K562 (cell line): ENCODE measurements around the gene LTBP1. TPM values are rescaled to one million over a fixed set of nuclear protein-coding genes. Genes with fewer than 3 reads are reported as not detected.

Source experiments
- ATAC-seq: fragments of 200-7000 bp; cut with Tn5 transposase; 3 replicates; pipeline ENCODE4 v1.9.1; 2020; ENCODE audit warnings: moderate library complexity
- BruUV-seq: library from RNA; stranded (reverse); fragments of 400-500 nt; replicated peaks from 2 replicates; lab custom pipeline; 2021; lab: Mats Ljungman, UMichigan
- CTCF ChIA-PET: fragments of 300-600 bp; formaldehyde crosslinking; extraction: SDS; loops from one replicate; lab custom pipeline; 2021; ENCODE audit warnings: low intra/inter-chr PET ratio; lab: Yijun Ruan, JAX
- POLR2A ChIA-PET: fragments of 300-600, 350-650 bp; sonication (Branson Sonifier 250); formaldehyde crosslinking; extraction: SDS; loops from one replicate; lab custom pipeline; 2021; ENCODE audit warnings: antibody characterized with exemption, inconsistent platforms; lab: Yijun Ruan, JAX
- DNase-seq, 4 experiments: peaks; one replicate each; pipeline versions ENCODE4 v3.0.0 to v3.0.0-alpha.2; 2011 to 2018; ENCODE audit warnings: low spot score in 3 of 4, mixed read lengths in 3 of 4; ENCODE audit errors: extremely low read depth in 1 of 4
- FAIRE-seq: peaks from 2 replicates; lab custom pipeline; 2011; peaks lifted over from hg19 to GRCh38; lab: Jason Lieb, UNC
- H2AFZ ChIP-seq: 2 replicates; pipeline ENCODE4 v1.6.0; 2011; ENCODE audit warnings: low read depth, low read length, control low read depth, inconsistent platforms
- H3K27ac ChIP-seq: fragments of 200-600 bp; 3 replicates; pipeline ENCODE4 v1.8.0; 2011; ENCODE audit warnings: low read depth, mild to moderate bottlenecking, control low read depth, inconsistent platforms, low read length, moderate library complexity, mixed read lengths; ENCODE audit errors: extremely low read depth
- H3K27me3 ChIP-seq, 2 experiments: fragments of 300-600 bp in 1 of 2; 2 replicates in 1 of 2; 3 replicates in 1 of 2; pipeline versions ENCODE4 v1.6.0 to v1.8.0; 2011; ENCODE audit warnings: inconsistent platforms in 2 of 2, low read length in 2 of 2, mild to moderate bottlenecking in 1 of 2, mixed read lengths in 1 of 2, moderate library complexity in 1 of 2; ENCODE audit not compliant: control insufficient read depth in 2 of 2, insufficient read depth in 2 of 2
- H3K36me3 ChIP-seq: fragments of 300-600 bp; 3 replicates; pipeline ENCODE4 v1.8.0; 2011; ENCODE audit warnings: mild to moderate bottlenecking, low read length, inconsistent platforms; ENCODE audit not compliant: control insufficient read depth, insufficient read depth
- H3K4me1 ChIP-seq, 2 experiments: fragments of 200-600 bp in 1 of 2; replicated peaks in 1 of 2; 2 replicates in 1 of 2; 3 replicates in 1 of 2; pipeline versions ENCODE4 v1.5.1 to v1.8.0; 2011; ENCODE audit warnings: inconsistent platforms in 2 of 2, low read length in 2 of 2, mild to moderate bottlenecking in 1 of 2, mixed read lengths in 1 of 2, moderate library complexity in 1 of 2; ENCODE audit not compliant: control insufficient read depth in 2 of 2, insufficient read depth in 2 of 2
- H3K4me2 ChIP-seq: 2 replicates; pipeline ENCODE4 v1.6.1; 2011; ENCODE audit warnings: low read length, control low read depth, inconsistent platforms, mixed read lengths; ENCODE audit not compliant: insufficient read depth
- H3K4me3 ChIP-seq: fragments of 200-600 bp; sonication (generic), shearing (Covaris generic); 2 replicates; pipeline ENCODE4 v1.5.1; 2016; ENCODE audit warnings: control low read depth, inconsistent platforms
- H3K79me2 ChIP-seq: fragments of 200-600 bp; 3 replicates; pipeline ENCODE4 v1.8.0; 2011; ENCODE audit warnings: low read length, inconsistent platforms; ENCODE audit not compliant: control insufficient read depth, insufficient read depth
- H3K9ac ChIP-seq, 2 experiments: 2 replicates each; pipeline versions ENCODE4 v1.6.0 to v1.6.1; 2011; ENCODE audit warnings: low read depth in 2 of 2, low read length in 2 of 2, control low read depth in 1 of 2, inconsistent platforms in 1 of 2, mild to moderate bottlenecking in 1 of 2, mixed read lengths in 1 of 2; ENCODE audit not compliant: insufficient read depth in 1 of 2
- H3K9me1 ChIP-seq: one replicate; pipeline ENCODE4 v1.6.0; 2011; ENCODE audit warnings: inconsistent platforms, mild to moderate bottlenecking, low read length, moderate library complexity; ENCODE audit not compliant: control insufficient read depth, insufficient read depth
- H3K9me3 ChIP-seq: replicated peaks from 2 replicates; pipeline ENCODE4 v1.5.1; 2011; ENCODE audit warnings: low read depth, low read length, inconsistent platforms; ENCODE audit not compliant: control insufficient read depth, insufficient read depth
- H4K20me1 ChIP-seq: replicated peaks from 2 replicates; pipeline ENCODE4 v1.6.1; 2011; ENCODE audit warnings: low read length, inconsistent platforms, mixed read lengths; ENCODE audit not compliant: control insufficient read depth, insufficient read depth
- ARID2 ChIP-seq: fragments of 450-650 bp; IDR thresholded peaks from 2 replicates; pipeline ENCODE4 v1.6.1; 2017; ENCODE audit warnings: antibody characterized with exemption, mild to moderate bottlenecking
- BRD4 ChIP-seq: fragments of 200-600 bp; sonication (generic); IDR thresholded peaks from 2 replicates; pipeline ENCODE4 v1.6.1; 2017; ENCODE audit warnings: inconsistent platforms
- CC2D1A ChIP-seq: fragments of 450-650 bp; IDR thresholded peaks from 2 replicates; pipeline ENCODE4 v1.6.1; 2017; ENCODE audit warnings: mild to moderate bottlenecking
- CREM ChIP-seq: IDR thresholded peaks from 2 replicates; pipeline ENCODE4 v1.6.1; 2014; ENCODE audit warnings: antibody characterized with exemption, low read depth
- E2F1 ChIP-seq: sonication (generic); formaldehyde crosslinking; IDR thresholded peaks from 2 replicates; pipeline ENCODE4 v1.8.1; 2023; ENCODE audit warnings: mild to moderate bottlenecking, missing genetic modification reagents, moderate library complexity
- ETV5 ChIP-seq: sonication (generic); formaldehyde crosslinking; IDR thresholded peaks from 2 replicates; pipeline ENCODE4 v1.4.0; 2020; ENCODE audit warnings: low read depth, mild to moderate bottlenecking, missing genetic modification reagents
- FOXJ2 ChIP-seq: fragments of 200-800 bp; sonication (Bioruptor generic); IDR thresholded peaks from 2 replicates; pipeline ENCODE4 v1.6.1; 2016; ENCODE audit warnings: missing genetic modification characterization, missing compliant biosample characterization
- LARP7 ChIP-seq: fragments of 450-650 bp; IDR thresholded peaks from 2 replicates; pipeline ENCODE4 v1.6.1; 2016
- NBN ChIP-seq: fragments of 450-650 bp; IDR thresholded peaks from 2 replicates; pipeline ENCODE4 v1.6.1; 2016; ENCODE audit warnings: low read depth, mild to moderate bottlenecking
- PHB2 ChIP-seq: fragments of 450-650 bp; IDR thresholded peaks from 2 replicates; pipeline ENCODE4 v1.6.1; 2017; ENCODE audit warnings: low read depth
- RBM17 ChIP-seq: fragments of 200-400 bp; formaldehyde crosslinking; IDR thresholded peaks from 2 replicates; pipeline ENCODE4 v1.6.1; 2017; ENCODE audit warnings: low read depth, mild to moderate bottlenecking, low read length, borderline replicate concordance
- TCF7L2 ChIP-seq: fragments of 150-350 bp; IDR thresholded peaks from 2 replicates; pipeline ENCODE4 v1.6.1; 2016; ENCODE audit warnings: low read depth, mild to moderate bottlenecking, low read length, moderate library complexity
- ZKSCAN8 ChIP-seq: fragments of 200-800 bp; sonication (Bioruptor generic); IDR thresholded peaks from 2 replicates; pipeline ENCODE4 v1.6.1; 2016; ENCODE audit warnings: missing genetic modification characterization, missing compliant biosample characterization
- ZNF347 ChIP-seq: fragments of 450-650 bp; formaldehyde crosslinking; IDR thresholded peaks from 2 replicates; pipeline ENCODE4 v1.4.0; 2020; ENCODE audit warnings: low read depth, mild to moderate bottlenecking, moderate library complexity
- ZNF444 ChIP-seq: fragments of 250-450 bp; sonication (Bioruptor Pico); IDR thresholded peaks from 2 replicates; pipeline ENCODE4 v1.4.0; 2020; ENCODE audit warnings: mild to moderate bottlenecking, moderate library complexity
- ZNF507 ChIP-seq: conservative IDR thresholded peaks from 2 replicates; pipeline ENCODE4 v1.6.1; 2017; ENCODE audit warnings: missing genetic modification characterization, missing compliant biosample characterization
- ZNF76 ChIP-seq: fragments of 250-450 bp; sonication (Bioruptor Pico); IDR thresholded peaks from 2 replicates; pipeline ENCODE4 v1.4.0; 2020; ENCODE audit warnings: mild to moderate bottlenecking, moderate library complexity, borderline replicate concordance
- WGBS: fragments of 100-300 bp; shearing (Covaris generic); methylation state at CpG from one replicate; pipeline ENCODE4 v1.1.6; 2016; ENCODE audit warnings: low coverage, mixed read lengths; ENCODE audit not compliant: insufficient coverage; ENCODE audit errors: missing lambda C conversion rate; 5-methylcytosine and 5-hydroxymethylcytosine counted together
- in situ Hi-C: fragments of 300-500 bp; cut with MboI; formaldehyde crosslinking; loops from 4 replicates; pipeline ENCODE4 v1.15.0; 2018; ENCODE audit warnings: inconsistent platforms, mixed read lengths
- intact Hi-C: fragments of 100-400 bp; cut with micrococcal nuclease; formaldehyde crosslinking; loops from 2 replicates; pipeline ENCODE4 v1.14.2; 2022
- polyA plus RNA-seq, 8 experiments: library from polyadenylated mRNA; depleted of rRNA in 4 of 8; stranded (reverse) in 5 of 8; unstranded in 3 of 8; fragments of >200 nt; fragmentation: Nextera tagmentation in 2 of 8; fragmentation: Illumina TruSeq in 1 of 8; extraction: Ambion mirVana in 2 of 8; extraction: Trizol in 1 of 8; gene quantifications; 2 replicates each; pipeline versions ENCODE4 v1.2.1 to v1.2.3, GENCODE V29; 2011 to 2014; ENCODE audit warnings: inconsistent platforms in 1 of 8, missing spikeins in 1 of 8
- total RNA-seq, 7 experiments: library from RNA; depleted of rRNA in 6 of 7; stranded (reverse); fragments of >200 nt in 6 of 7; fragmentation: Illumina TruSeq in 2 of 7; extraction: Trizol in 2 of 7; gene quantifications; 2 replicates each; pipeline versions ENCODE4 v1.2.1 to v1.2.3, GENCODE V29; 2011 to 2021; ENCODE audit warnings: low replicate concordance in 1 of 7

LTBP1 gene
- total and polyA plus RNA-seq, 9 of the 15 experiments (the other 6 are each of a cell fraction or from before 2014, with no cell fraction given), result 3.6 to 16.4 (median 8.5) TPM

DNA sequence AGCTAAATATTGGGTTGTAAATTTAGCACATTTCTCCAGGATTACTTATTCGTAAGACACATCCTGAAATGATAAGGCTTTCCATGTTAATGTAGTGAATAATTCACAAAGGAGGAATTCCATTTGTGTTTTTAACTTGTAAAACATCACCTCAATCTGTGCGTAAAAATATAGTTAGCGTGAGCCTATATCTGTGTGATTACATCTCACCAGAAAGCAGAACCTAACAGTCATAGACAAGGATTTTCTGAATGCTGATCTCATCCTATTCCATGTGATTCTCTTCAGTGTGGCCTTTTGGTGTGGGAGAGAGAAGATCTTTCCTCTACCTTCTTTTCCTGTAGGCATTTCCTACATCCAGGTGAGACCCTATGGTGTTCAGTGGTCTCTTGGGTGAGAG lies 266.5 kb downstream of the LTBP1 start:
- Histone ChIP-seq H3K27me3 (no peaks in the 10 kb centered on the region), H2AFZ (no peak overlapping the region), H3K9me1 (no peaks in the 10 kb centered on the region), H3K4me1 (peaks cover 0 to 28% of the 10 kb centered on the region in 2 experiments; a peak in 3 of 5 replicates), H3K4me2 (no peak overlapping the region), H4K20me1 (no peaks in the 10 kb centered on the region), H3K36me3 (no peaks in the 10 kb centered on the region; the same call in 2 of the 3 replicates), H3K27ac (no peak overlapping the region), H3K9me3 (no peaks in the 10 kb centered on the region), H3K4me3 (no peak overlapping the region), H3K9ac (no peak overlapping the region), H3K79me2 (no peaks in the 10 kb centered on the region)
- FAIRE-seq (no peak), ATAC-seq (no peak), DNase-seq (no peak)
- intact Hi-C loops, result no loop called here
- no TSS peak for BruUV-seq
- TF ChIP-seq CREM, result no peak
- no peak for TF ChIP-seq ZKSCAN8 (CRISPR knock-in tag)
- no peak for TF ChIP-seq CC2D1A
- no peak for TF ChIP-seq TCF7L2
- no peak for TF ChIP-seq BRD4
- no peak for TF ChIP-seq RBM17
- TF ChIP-seq NBN, result no peak
- no peak for TF ChIP-seq ZNF507 (tag)
- TF ChIP-seq FOXJ2 (tag), result no peak
- TF ChIP-seq ETV5 (CRISPR knock-in tag), result no peak
- no peak for TF ChIP-seq ZNF347 (CRISPR knock-in tag)
- TF ChIP-seq E2F1, result no peak
- no peak for TF ChIP-seq ZNF444 (CRISPR knock-in tag)
- no peak for TF ChIP-seq LARP7
- no peak for TF ChIP-seq PHB2
- TF ChIP-seq ZNF76 (CRISPR knock-in tag), result no peak
- no peak for TF ChIP-seq ARID2
- in situ Hi-C loops, result no loop called here
- ChIA-PET POLR2A (no interaction called here), CTCF (no interaction called here)
- 64% methylated on average over 3 of the region's 3 CpGs for WGBS
